WTC11 (cell line): ENCODE results near the gene MMS22L. TPM values are rescaled to one million over a fixed set of nuclear protein-coding genes. Genes with fewer than 3 reads are reported as not detected.

ENCODE experiments used
- ATAC-seq: fragments of 200-7000 bp; cut with Tn5 transposase; 2 replicates; pipeline ENCODE4 v1.10.0; 2021; ENCODE audit warnings: mild to moderate bottlenecking, moderate library complexity
- CTCF ChIA-PET: fragments of 300-600 bp; sonication (Branson Sonifier 250); formaldehyde crosslinking; loops from one replicate; lab custom pipeline; 2021; ENCODE audit warnings: antibody characterized with exemption; lab: Charles Lee
- POLR2A ChIA-PET: fragments of 350-600 bp; sonication (Branson Sonifier 250); formaldehyde crosslinking; loops from one replicate; lab custom pipeline; 2021; ENCODE audit warnings: antibody characterized with exemption; lab: Charles Lee
- DNase-seq: peaks from one replicate; pipeline ENCODE4 v3.0.0; 2021; ENCODE audit warnings: low spot score
- H3K27ac Mint-ChIP-seq: 2 replicates; pipeline ENCODE4 v1.8.0; 2021; ENCODE audit warnings: mixed read lengths
- H3K27me3 Mint-ChIP-seq: 2 replicates; pipeline ENCODE4 v1.8.0; 2021; ENCODE audit warnings: low read depth, mild to moderate bottlenecking, moderate library complexity, mixed read lengths
- H3K36me3 Mint-ChIP-seq: 2 replicates; pipeline ENCODE4 v1.8.0; 2021; ENCODE audit warnings: mixed read lengths
- H3K4me1 Mint-ChIP-seq: 2 replicates; pipeline ENCODE4 v1.8.0; 2022; ENCODE audit warnings: mixed read lengths
- H3K4me3 Mint-ChIP-seq: 2 replicates; pipeline ENCODE4 v1.8.0; 2021; ENCODE audit warnings: mild to moderate bottlenecking, moderate library complexity, mixed read lengths
- H3K9me3 Mint-ChIP-seq: 2 replicates; pipeline ENCODE4 v1.8.0; 2021; ENCODE audit warnings: mixed read lengths
- AFF4 ChIP-seq: sonication (generic); formaldehyde crosslinking; IDR thresholded peaks from 2 replicates; pipeline ENCODE4 v1.8.1; 2023; ENCODE audit warnings: mild to moderate bottlenecking, missing genetic modification reagents, borderline replicate concordance
- ATF3 ChIP-seq: sonication (generic); formaldehyde crosslinking; conservative IDR thresholded peaks from 2 replicates; pipeline ENCODE4 v1.8.1; 2022; ENCODE audit warnings: mild to moderate bottlenecking, missing genetic modification reagents
- CREB1 ChIP-seq: sonication (generic); formaldehyde crosslinking; IDR thresholded peaks from 2 replicates; pipeline ENCODE4 v1.8.0; 2023; ENCODE audit warnings: mild to moderate bottlenecking, missing genetic modification reagents
- CTCF ChIP-seq: fragments of 200-600 bp; IDR thresholded peaks from 2 replicates; pipeline ENCODE4 v1.8.0; 2022; ENCODE audit warnings: antibody characterized with exemption
- E2F1 ChIP-seq: sonication (generic); formaldehyde crosslinking; IDR thresholded peaks from 2 replicates; pipeline ENCODE4 v1.8.0; 2022; ENCODE audit warnings: mild to moderate bottlenecking, missing genetic modification reagents
- E2F5 ChIP-seq: sonication (generic); formaldehyde crosslinking; IDR thresholded peaks from 2 replicates; pipeline ENCODE4 v1.8.1; 2022; ENCODE audit warnings: mild to moderate bottlenecking, moderate library complexity, missing genetic modification reagents
- IRF1 ChIP-seq: sonication (generic); formaldehyde crosslinking; IDR thresholded peaks from 2 replicates; pipeline ENCODE4 v1.8.0; 2023; ENCODE audit warnings: missing genetic modification reagents
- IRF2 ChIP-seq: sonication (generic); formaldehyde crosslinking; IDR thresholded peaks from 2 replicates; pipeline ENCODE4 v1.8.0; 2022; ENCODE audit warnings: low read depth, missing genetic modification reagents, borderline replicate concordance
- JAZF1 ChIP-seq: fragments of 250-450 bp; sonication (Bioruptor Pico); IDR thresholded peaks from 2 replicates; pipeline ENCODE4 v1.9.0; 2021; ENCODE audit warnings: moderate library complexity, mild to moderate bottlenecking, inconsistent platforms
- JUN ChIP-seq: sonication (generic); formaldehyde crosslinking; IDR thresholded peaks from 2 replicates; pipeline ENCODE4 v1.8.0; 2023; ENCODE audit warnings: mild to moderate bottlenecking, missing genetic modification reagents
- KAT7 ChIP-seq: sonication (generic); formaldehyde crosslinking; IDR thresholded peaks from 2 replicates; pipeline ENCODE4 v1.8.1; 2023; ENCODE audit warnings: missing genetic modification reagents, mild to moderate bottlenecking, borderline replicate concordance
- MAX ChIP-seq: sonication (generic); formaldehyde crosslinking; IDR thresholded peaks from 2 replicates; pipeline ENCODE4 v1.8.0; 2022; ENCODE audit warnings: mild to moderate bottlenecking, missing genetic modification reagents
- NFATC4 ChIP-seq: fragments of 250-450 bp; sonication (Bioruptor Pico); IDR thresholded peaks from 2 replicates; pipeline ENCODE4 v1.9.0; 2021; ENCODE audit warnings: mild to moderate bottlenecking
- NR2C2 ChIP-seq: sonication (generic); formaldehyde crosslinking; IDR thresholded peaks from 2 replicates; pipeline ENCODE4 v1.8.0; 2022; ENCODE audit warnings: mild to moderate bottlenecking, missing genetic modification reagents
- PREB ChIP-seq: sonication (generic); formaldehyde crosslinking; IDR thresholded peaks from 2 replicates; pipeline ENCODE4 v1.8.1; 2022; ENCODE audit warnings: mild to moderate bottlenecking, missing genetic modification reagents, moderate library complexity, borderline replicate concordance
- RELA ChIP-seq: sonication (generic); formaldehyde crosslinking; IDR thresholded peaks from 2 replicates; pipeline ENCODE4 v1.8.1; 2022; ENCODE audit warnings: missing genetic modification reagents, mild to moderate bottlenecking, borderline replicate concordance
- SP1 ChIP-seq: sonication (generic); formaldehyde crosslinking; conservative IDR thresholded peaks from 2 replicates; pipeline ENCODE4 v1.8.1; 2022; ENCODE audit warnings: missing genetic modification reagents
- TEAD1 ChIP-seq: sonication (generic); formaldehyde crosslinking; IDR thresholded peaks from 2 replicates; pipeline ENCODE4 v1.8.0; 2022; ENCODE audit warnings: mild to moderate bottlenecking, missing genetic modification reagents
- ZNF263 ChIP-seq: sonication (generic); formaldehyde crosslinking; IDR thresholded peaks from 2 replicates; pipeline ENCODE4 v1.8.1; 2022; ENCODE audit warnings: low read depth, mild to moderate bottlenecking, moderate library complexity, missing genetic modification reagents
- ZNF512 ChIP-seq: sonication (generic); formaldehyde crosslinking; IDR thresholded peaks from 2 replicates; pipeline ENCODE4 v1.8.1; 2022; ENCODE audit warnings: missing genetic modification reagents, borderline replicate concordance
- ZSCAN18 ChIP-seq: fragments of 250-450 bp; sonication (Bioruptor Pico); IDR thresholded peaks from 2 replicates; pipeline ENCODE4 v2.1.2; 2022; ENCODE audit warnings: mild to moderate bottlenecking, moderate library complexity
- total RNA-seq: library from RNA; stranded (reverse); gene quantifications from 3 replicates; pipeline ENCODE4 v1.2.3, GENCODE V29; 2021

The MMS22L gene
- total RNA-seq, 1 experiment from 2014 or later, result 39.7 TPM

- TF ChIP-seq RELA (CRISPR knock-in tag), result no peak
- TF ChIP-seq TEAD1 (CRISPR knock-in tag), result no peak
- no peak for TF ChIP-seq CREB1 (CRISPR knock-in tag)
- TF ChIP-seq IRF1, result no peak
- no peak for TF ChIP-seq ATF3 (CRISPR knock-in tag)
- no peak for TF ChIP-seq NR2C2 (CRISPR knock-in tag)
- TF ChIP-seq ZNF512 (CRISPR knock-in tag), result no peak
- no peak for TF ChIP-seq JAZF1
- TF ChIP-seq PREB (CRISPR knock-in tag), result no peak
- TF ChIP-seq MAX, result no peak
Observed at GRCh38 chr6:97294451-97294850, 11.4 kb upstream of the MMS22L start (continued).

GRCh38 chr6:97293198-97293696, 10.2 kb upstream of the MMS22L start:
- Mint-ChIP-seq H3K27ac (no peak overlapping the region), H3K9me3 (peaks cover 24% of the 10 kb centered on the region), H3K4me3 (no peak overlapping the region), H3K36me3 (peaks cover 12% of the 10 kb centered on the region), H3K27me3 (no peaks in the 10 kb centered on the region; the same call in 1 of the 2 replicates), H3K4me1 (peaks cover 16% of the 10 kb centered on the region)
- ATAC-seq (no peak), DNase-seq (no peak)
- POLR2A ChIA-PET, result no interaction called here
- CTCF ChIA-PET, result no interaction called here
- no peak for TF ChIP-seq JUN
- no peak for TF ChIP-seq NFATC4 (CRISPR knock-in tag)
- no peak for TF ChIP-seq AFF4 (CRISPR knock-in tag)
- TF ChIP-seq KAT7 (CRISPR knock-in tag), result no peak
- no peak for TF ChIP-seq ZSCAN18 (CRISPR knock-in tag)
- TF ChIP-seq IRF2 (CRISPR knock-in tag), result no peak
- no peak for TF ChIP-seq ZNF263 (CRISPR knock-in tag)
- no peak for TF ChIP-seq CTCF
- no peak for TF ChIP-seq SP1 (CRISPR knock-in tag)
- TF ChIP-seq E2F5 (CRISPR knock-in tag), result no peak
- TF ChIP-seq ZNF512 (CRISPR knock-in tag), result no peak
- TF ChIP-seq E2F1 (CRISPR knock-in tag), result no peak
